HepG2 (cell line): ENCODE results near the gene CADM1.

ENCODE experiments used
- FOXO1 ChIP-seq: sonication (generic); formaldehyde crosslinking; IDR thresholded peaks from 2 replicates; pipeline ENCODE4 v1.4.0; 2020; ENCODE audit warnings: missing genetic modification reagents
- KDM5A ChIP-seq: fragments of 200-600 bp; sonication (generic); IDR thresholded peaks from 2 replicates; pipeline ENCODE4 v1.7.0; 2018; ENCODE audit warnings: antibody characterized with exemption, mild to moderate bottlenecking, low read length, borderline replicate concordance
- KLF16 ChIP-seq, 2 experiments: sonication (generic) in 1 of 2; formaldehyde crosslinking in 1 of 2; IDR thresholded peaks; 2 replicates each; pipeline versions ENCODE4 v1.6.1 to v1.8.0; 2016 to 2023; ENCODE audit warnings: missing genetic modification reagents in 2 of 2, missing compliant biosample characterization in 1 of 2
- ZMYM4 ChIP-seq: sonication (generic); formaldehyde crosslinking; IDR thresholded peaks from 2 replicates; pipeline ENCODE4 v1.8.1; 2023; ENCODE audit warnings: mild to moderate bottlenecking, missing genetic modification reagents
- ZNF766 ChIP-seq: sonication (generic); formaldehyde crosslinking; IDR thresholded peaks from 2 replicates; pipeline ENCODE4 v1.5.0; 2020; ENCODE audit warnings: missing genetic modification reagents, borderline replicate concordance
- TF ChIP-seq, protein P1 (sequence below): sonication (generic); formaldehyde crosslinking; IDR thresholded peaks from 2 replicates; pipeline ENCODE4 v1.5.0; 2020; ENCODE audit warnings: mild to moderate bottlenecking, missing genetic modification reagents, moderate library complexity
- TF ChIP-seq, protein P2 (sequence below): sonication (generic); formaldehyde crosslinking; IDR thresholded peaks from 2 replicates; pipeline ENCODE4 v1.4.0; 2020; ENCODE audit warnings: low read depth, mild to moderate bottlenecking, missing genetic modification reagents
- TF ChIP-seq, protein P3 (sequence below): sonication (generic); formaldehyde crosslinking; IDR thresholded peaks from 2 replicates; pipeline ENCODE4 v1.5.0; 2020; ENCODE audit warnings: mild to moderate bottlenecking, missing genetic modification reagents, borderline replicate concordance

DNA sequence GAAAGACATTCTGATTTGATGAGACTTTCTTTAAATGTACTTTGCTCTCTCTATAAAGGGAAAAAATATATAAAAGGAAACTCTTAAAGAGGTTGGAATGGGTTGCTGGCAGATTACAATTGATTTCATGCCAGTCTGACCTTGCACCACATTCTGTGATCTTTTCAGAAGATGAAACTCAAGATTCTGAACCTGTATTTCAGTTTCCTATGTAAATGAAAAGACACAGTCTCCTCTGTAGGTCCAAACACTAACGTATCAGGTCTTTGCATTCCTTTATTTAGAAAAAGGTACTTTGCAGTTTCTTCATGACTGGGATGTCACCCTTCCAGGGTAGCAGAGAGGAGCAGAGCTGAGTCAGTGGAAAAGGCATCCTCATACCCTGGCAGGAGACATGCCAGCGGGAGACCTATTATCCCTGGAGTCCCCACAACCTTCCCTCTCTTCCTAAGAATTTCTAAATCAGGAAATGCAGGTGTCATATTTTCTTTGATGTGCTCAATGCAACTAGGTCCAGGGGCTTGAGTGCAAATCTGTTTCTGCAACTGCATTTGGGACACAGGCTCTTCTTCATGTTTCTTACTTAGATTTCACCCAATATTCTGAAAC lies 282.6 kb downstream of the CADM1 start:
- TF ChIP-seq ZMYM4 (CRISPR knock-in tag) (no peak), FOXO1 (CRISPR knock-in tag) (no peak), ZNF766 (CRISPR knock-in tag) (no peak), KLF16 (CRISPR knock-in tag; IDR thresholded peaks at IDR 0.05) (no peak), KDM5A (no peak)
- TF ChIP-seq, protein P1, sequence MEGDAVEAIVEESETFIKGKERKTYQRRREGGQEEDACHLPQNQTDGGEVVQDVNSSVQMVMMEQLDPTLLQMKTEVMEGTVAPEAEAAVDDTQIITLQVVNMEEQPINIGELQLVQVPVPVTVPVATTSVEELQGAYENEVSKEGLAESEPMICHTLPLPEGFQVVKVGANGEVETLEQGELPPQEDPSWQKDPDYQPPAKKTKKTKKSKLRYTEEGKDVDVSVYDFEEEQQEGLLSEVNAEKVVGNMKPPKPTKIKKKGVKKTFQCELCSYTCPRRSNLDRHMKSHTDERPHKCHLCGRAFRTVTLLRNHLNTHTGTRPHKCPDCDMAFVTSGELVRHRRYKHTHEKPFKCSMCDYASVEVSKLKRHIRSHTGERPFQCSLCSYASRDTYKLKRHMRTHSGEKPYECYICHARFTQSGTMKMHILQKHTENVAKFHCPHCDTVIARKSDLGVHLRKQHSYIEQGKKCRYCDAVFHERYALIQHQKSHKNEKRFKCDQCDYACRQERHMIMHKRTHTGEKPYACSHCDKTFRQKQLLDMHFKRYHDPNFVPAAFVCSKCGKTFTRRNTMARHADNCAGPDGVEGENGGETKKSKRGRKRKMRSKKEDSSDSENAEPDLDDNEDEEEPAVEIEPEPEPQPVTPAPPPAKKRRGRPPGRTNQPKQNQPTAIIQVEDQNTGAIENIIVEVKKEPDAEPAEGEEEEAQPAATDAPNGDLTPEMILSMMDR (CRISPR knock-in tag): no peak
- TF ChIP-seq, protein P2, sequence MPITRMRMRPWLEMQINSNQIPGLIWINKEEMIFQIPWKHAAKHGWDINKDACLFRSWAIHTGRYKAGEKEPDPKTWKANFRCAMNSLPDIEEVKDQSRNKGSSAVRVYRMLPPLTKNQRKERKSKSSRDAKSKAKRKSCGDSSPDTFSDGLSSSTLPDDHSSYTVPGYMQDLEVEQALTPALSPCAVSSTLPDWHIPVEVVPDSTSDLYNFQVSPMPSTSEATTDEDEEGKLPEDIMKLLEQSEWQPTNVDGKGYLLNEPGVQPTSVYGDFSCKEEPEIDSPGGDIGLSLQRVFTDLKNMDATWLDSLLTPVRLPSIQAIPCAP: no peak
- TF ChIP-seq, protein P3, sequence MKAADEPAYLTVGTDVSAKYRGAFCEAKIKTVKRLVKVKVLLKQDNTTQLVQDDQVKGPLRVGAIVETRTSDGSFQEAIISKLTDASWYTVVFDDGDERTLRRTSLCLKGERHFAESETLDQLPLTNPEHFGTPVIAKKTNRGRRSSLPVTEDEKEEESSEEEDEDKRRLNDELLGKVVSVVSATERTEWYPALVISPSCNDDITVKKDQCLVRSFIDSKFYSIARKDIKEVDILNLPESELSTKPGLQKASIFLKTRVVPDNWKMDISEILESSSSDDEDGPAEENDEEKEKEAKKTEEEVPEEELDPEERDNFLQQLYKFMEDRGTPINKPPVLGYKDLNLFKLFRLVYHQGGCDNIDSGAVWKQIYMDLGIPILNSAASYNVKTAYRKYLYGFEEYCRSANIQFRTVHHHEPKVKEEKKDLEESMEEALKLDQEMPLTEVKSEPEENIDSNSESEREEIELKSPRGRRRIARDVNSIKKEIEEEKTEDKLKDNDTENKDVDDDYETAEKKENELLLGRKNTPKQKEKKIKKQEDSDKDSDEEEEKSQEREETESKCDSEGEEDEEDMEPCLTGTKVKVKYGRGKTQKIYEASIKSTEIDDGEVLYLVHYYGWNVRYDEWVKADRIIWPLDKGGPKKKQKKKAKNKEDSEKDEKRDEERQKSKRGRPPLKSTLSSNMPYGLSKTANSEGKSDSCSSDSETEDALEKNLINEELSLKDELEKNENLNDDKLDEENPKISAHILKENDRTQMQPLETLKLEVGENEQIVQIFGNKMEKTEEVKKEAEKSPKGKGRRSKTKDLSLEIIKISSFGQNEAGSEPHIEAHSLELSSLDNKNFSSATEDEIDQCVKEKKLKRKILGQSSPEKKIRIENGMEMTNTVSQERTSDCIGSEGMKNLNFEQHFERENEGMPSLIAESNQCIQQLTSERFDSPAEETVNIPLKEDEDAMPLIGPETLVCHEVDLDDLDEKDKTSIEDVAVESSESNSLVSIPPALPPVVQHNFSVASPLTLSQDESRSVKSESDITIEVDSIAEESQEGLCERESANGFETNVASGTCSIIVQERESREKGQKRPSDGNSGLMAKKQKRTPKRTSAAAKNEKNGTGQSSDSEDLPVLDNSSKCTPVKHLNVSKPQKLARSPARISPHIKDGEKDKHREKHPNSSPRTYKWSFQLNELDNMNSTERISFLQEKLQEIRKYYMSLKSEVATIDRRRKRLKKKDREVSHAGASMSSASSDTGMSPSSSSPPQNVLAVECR (CRISPR knock-in tag): no peak
